WERI-Rb-1 (cell line): ENCODE measurements around the gene OAT.
"Not testable (repeated sequence)": the region's sequence is repeated elsewhere in the genome, so short reads cannot be mapped to it uniquely, and the experiment has no call there.

Experiments used
- DNase-seq: peaks from one replicate; pipeline ENCODE4 v3.0.0-alpha.2; 2020
- H3K27ac ChIP-seq: fragments of 250-450 bp; sonication (Bioruptor Pico); 2 replicates; pipeline ENCODE4 v1.5.1; 2020; ENCODE audit warnings: mild to moderate bottlenecking, moderate library complexity
- H3K27me3 ChIP-seq: fragments of 250-450 bp; sonication (Bioruptor Pico); 2 replicates; pipeline ENCODE4 v1.5.1; 2021; ENCODE audit warnings: mild to moderate bottlenecking, low read depth, moderate library complexity; ENCODE audit not compliant: insufficient read depth, severe bottlenecking
- H3K36me3 ChIP-seq: fragments of 250-450 bp; sonication (Bioruptor Pico); 2 replicates; pipeline ENCODE4 v1.5.1; 2020; ENCODE audit warnings: mild to moderate bottlenecking, moderate library complexity
- H3K4me3 ChIP-seq: 2 replicates; pipeline ENCODE4 v1.5.1; 2011; ENCODE audit warnings: low read depth, mild to moderate bottlenecking, control low read depth, low read length
- H3K9me3 ChIP-seq: fragments of 250-450 bp; sonication (Bioruptor Pico); 2 replicates; pipeline ENCODE4 v1.5.1; 2021; ENCODE audit warnings: mild to moderate bottlenecking, moderate library complexity; ENCODE audit not compliant: severe bottlenecking
- CTCF ChIP-seq: IDR thresholded peaks from 2 replicates; pipeline ENCODE4 v1.5.1; 2011; ENCODE audit warnings: low read depth, mild to moderate bottlenecking, control low read depth, inconsistent platforms, low read length

The OAT gene

GRCh38 chr10:124372899-124373298, 45.8 kb downstream of the OAT start:
- TF ChIP-seq CTCF: no peak
- Histone ChIP-seq H3K27me3 (peaks cover 28% of the 10 kb centered on the region), H3K36me3 (no peaks in the 10 kb centered on the region), H3K27ac (no peak overlapping the region), H3K9me3 (peaks cover 3% of the 10 kb centered on the region), H3K4me3 (no peak overlapping the region)
- DNase-seq: no peak

- Histone ChIP-seq H3K27ac (no peak overlapping the region), H3K4me3 (no peak overlapping the region), H3K9me3 (peaks cover 3% of the 10 kb centered on the region), H3K36me3 (no peaks in the 10 kb centered on the region), H3K27me3 (peaks cover 16% of the 10 kb centered on the region)
- no peak for DNase-seq
- TF ChIP-seq CTCF: no peak
Observed at GRCh38 chr10:124370426-124370825, 48.3 kb downstream of the OAT start.

GRCh38 chr10:124369986-124370385, 48.7 kb downstream of the OAT start:
- H3K36me3 ChIP-seq: no peaks in the 10 kb centered on the region
- no peak for DNase-seq
- no peak for TF ChIP-seq CTCF
- H3K4me3 ChIP-seq: no peak overlapping the region
- H3K27ac ChIP-seq: no peak overlapping the region
- H3K9me3 ChIP-seq: peaks cover 3% of the 10 kb centered on the region
- peaks cover 13% of the 10 kb centered on the region for H3K27me3 ChIP-seq

- not testable (repeated sequence) for H3K36me3 ChIP-seq, H3K9me3 ChIP-seq, DNase-seq, H3K4me3 ChIP-seq, H3K27ac ChIP-seq
- H3K27me3 ChIP-seq: peaks cover 11% of the 10 kb centered on the region
Observed at GRCh38 chr10:124369533-124369932, 49.2 kb downstream of the OAT start.

GRCh38 chr10:124369066-124369465, 49.7 kb downstream of the OAT start:
- no peaks in the 10 kb centered on the region for H3K36me3 ChIP-seq
- H3K4me3 ChIP-seq: no peak overlapping the region
- DNase-seq: no peak
- H3K9me3 ChIP-seq: peaks cover 3% of the 10 kb centered on the region
- H3K27ac ChIP-seq: no peak overlapping the region
- peaks cover 10% of the 10 kb centered on the region for H3K27me3 ChIP-seq
- TF ChIP-seq CTCF: no peak

GRCh38 chr10:124367936-124368335, 50.8 kb downstream of the OAT start:
- TF ChIP-seq CTCF: no peak
- DNase-seq: no peak
- H3K9me3 ChIP-seq: peaks cover 3% of the 10 kb centered on the region
- no peaks in the 10 kb centered on the region for H3K36me3 ChIP-seq
- H3K27me3 ChIP-seq: peaks cover 16% of the 10 kb centered on the region
- H3K4me3 ChIP-seq: no peak overlapping the region
- no peak overlapping the region for H3K27ac ChIP-seq
